ENCODE data around the gene DEFB131A.
"Not testable (repeated sequence)": the region's sequence is repeated elsewhere in the genome, so short reads cannot be mapped to it uniquely, and the experiment has no call there.

DNA sequence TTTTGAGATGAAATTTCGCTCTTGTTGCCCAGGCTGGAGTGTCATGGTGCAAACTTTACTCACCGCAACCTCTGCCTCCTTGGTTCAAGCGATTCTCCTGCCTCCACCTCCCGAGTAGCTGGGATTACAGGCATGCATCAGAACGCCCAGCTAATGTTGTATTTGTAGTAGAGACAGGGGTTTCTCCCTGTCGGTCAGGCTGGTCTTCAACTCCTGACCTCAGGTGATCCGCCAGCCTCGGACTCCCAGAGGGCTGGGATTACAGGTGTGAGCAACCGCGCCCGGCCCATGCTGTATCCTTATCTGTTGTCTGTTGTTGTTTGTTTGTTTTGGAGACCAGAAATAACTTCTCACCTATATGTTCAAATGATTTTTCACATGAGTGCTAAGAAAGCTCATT lies 42.7 kb downstream of the DEFB131A start:
- TF ChIP-seq, protein P1, sequence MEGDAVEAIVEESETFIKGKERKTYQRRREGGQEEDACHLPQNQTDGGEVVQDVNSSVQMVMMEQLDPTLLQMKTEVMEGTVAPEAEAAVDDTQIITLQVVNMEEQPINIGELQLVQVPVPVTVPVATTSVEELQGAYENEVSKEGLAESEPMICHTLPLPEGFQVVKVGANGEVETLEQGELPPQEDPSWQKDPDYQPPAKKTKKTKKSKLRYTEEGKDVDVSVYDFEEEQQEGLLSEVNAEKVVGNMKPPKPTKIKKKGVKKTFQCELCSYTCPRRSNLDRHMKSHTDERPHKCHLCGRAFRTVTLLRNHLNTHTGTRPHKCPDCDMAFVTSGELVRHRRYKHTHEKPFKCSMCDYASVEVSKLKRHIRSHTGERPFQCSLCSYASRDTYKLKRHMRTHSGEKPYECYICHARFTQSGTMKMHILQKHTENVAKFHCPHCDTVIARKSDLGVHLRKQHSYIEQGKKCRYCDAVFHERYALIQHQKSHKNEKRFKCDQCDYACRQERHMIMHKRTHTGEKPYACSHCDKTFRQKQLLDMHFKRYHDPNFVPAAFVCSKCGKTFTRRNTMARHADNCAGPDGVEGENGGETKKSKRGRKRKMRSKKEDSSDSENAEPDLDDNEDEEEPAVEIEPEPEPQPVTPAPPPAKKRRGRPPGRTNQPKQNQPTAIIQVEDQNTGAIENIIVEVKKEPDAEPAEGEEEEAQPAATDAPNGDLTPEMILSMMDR (IDR thresholded peaks at IDR 0.05), result not testable (repeated sequence)
- TF ChIP-seq EZH2phosphoT487, EZH2 (IDR thresholded peaks at IDR 0.05): not testable (repeated sequence)
